HG03457 (cell line): Measurements from ENCODE around the gene PRPF31.
"Not testable (repeated sequence)": the region's sequence is repeated elsewhere in the genome, so short reads cannot be mapped to it uniquely, and the experiment has no call there.

Source experiments
- ATAC-seq: cut with Tn5 transposase; IDR thresholded peaks from one replicate; pipeline ENCODE4 v1.9.1; 2021; ENCODE audit warnings: moderate number of reproducible peaks; ENCODE audit not compliant: unreplicated experiment

Gene PRPF31

GRCh38 chr19:54160182-54160811, 44.7 kb downstream of the PRPF31 start:
- ATAC-seq: no peak

- no peak for ATAC-seq
Observed at GRCh38 chr19:54160854-54161253, 45.3 kb downstream of the PRPF31 start.

- no peak for ATAC-seq
Observed at GRCh38 chr19:54162241-54162805, 46.8 kb downstream of the PRPF31 start.

- ATAC-seq: no peak
Observed at GRCh38 chr19:54162884-54163283, 47.3 kb downstream of the PRPF31 start.

GRCh38 chr19:54164369-54165068, 49.0 kb downstream of the PRPF31 start:
- ATAC-seq: no peak

- no peak for ATAC-seq
Observed at GRCh38 chr19:54165222-54165621, 49.7 kb downstream of the PRPF31 start.

- ATAC-seq: no peak
Observed at GRCh38 chr19:54168174-54168917, 52.8 kb downstream of the PRPF31 start.

GRCh38 chr19:54169149-54169740, 53.7 kb downstream of the PRPF31 start:
- no peak for ATAC-seq

- not testable (repeated sequence) for ATAC-seq
Observed at GRCh38 chr19:54171736-54172431, 56.3 kb downstream of the PRPF31 start.

- ATAC-seq: no peak
Observed at GRCh38 chr19:54172471-54173358, 57.2 kb downstream of the PRPF31 start, which contains the start of gene TMC4. TMC4 (minus strand) TSS chr19:54173160; CDS start chr19:54173117, 43 bp downstream.

GRCh38 chr19:54173359-54173699, 57.8 kb downstream of the PRPF31 start:
- no peak for ATAC-seq

GRCh38 chr19:54173951-54174834, 58.6 kb downstream of the PRPF31 start:
- no peak for ATAC-seq

GRCh38 chr19:54178581-54179261, 63.2 kb downstream of the PRPF31 start:
- no peak for ATAC-seq

- ATAC-seq: no peak
Observed at GRCh38 chr19:54179262-54179852, 63.8 kb downstream of the PRPF31 start.

- no peak for ATAC-seq
Observed at GRCh38 chr19:54179921-54180461, 64.4 kb downstream of the PRPF31 start.

GRCh38 chr19:54180691-54181091, 65.1 kb downstream of the PRPF31 start:
- ATAC-seq: no peak
